ENCODE data around the gene SRMS.

- no peak for TF ChIP-seq CTCF (IDR thresholded peaks at IDR 0.05)
- TF ChIP-seq POLR2A (IDR thresholded peaks at IDR 0.05), result no peak
These were observed 1.7 kb downstream of the SRMS start for GRCh38 chr20:63545814-63546213.
